Osteocyte (in vitro differentiated cells): ENCODE results near the gene PI4KA. TPM values are rescaled to one million over a fixed set of nuclear protein-coding genes. Genes with fewer than 3 reads are reported as not detected.

Experiments used
- DNase-seq: peaks from one replicate; pipeline ENCODE4 v3.0.0; 2021; ENCODE audit warnings: mixed read lengths; ENCODE audit not compliant: unreplicated experiment; ENCODE audit errors: extremely low spot score
- H3K27ac Mint-ChIP-seq: one replicate; pipeline ENCODE4 v1.8.0; 2021; ENCODE audit warnings: mild to moderate bottlenecking, mixed read lengths; ENCODE audit not compliant: unreplicated experiment
- H3K27me3 Mint-ChIP-seq: one replicate; pipeline ENCODE4 v1.8.0; 2021; ENCODE audit warnings: mixed read lengths; ENCODE audit not compliant: unreplicated experiment
- H3K36me3 Mint-ChIP-seq: one replicate; pipeline ENCODE4 v1.8.0; 2021; ENCODE audit warnings: mixed read lengths; ENCODE audit not compliant: unreplicated experiment
- H3K4me1 Mint-ChIP-seq: one replicate; pipeline ENCODE4 v1.8.0; 2021; ENCODE audit warnings: mixed read lengths; ENCODE audit not compliant: unreplicated experiment
- H3K4me3 Mint-ChIP-seq: one replicate; pipeline ENCODE4 v1.8.0; 2021; ENCODE audit warnings: mild to moderate bottlenecking, moderate library complexity, mixed read lengths; ENCODE audit not compliant: unreplicated experiment
- H3K9me3 Mint-ChIP-seq: one replicate; pipeline ENCODE4 v1.8.0; 2021; ENCODE audit warnings: mixed read lengths; ENCODE audit not compliant: unreplicated experiment
- total RNA-seq: library from RNA; stranded (reverse); gene quantifications from 2 replicates; pipeline ENCODE4 v1.2.1, GENCODE V29; 2021
- TF ChIP-seq, protein P1 (sequence below): fragments of 200-600 bp; sonication (generic); IDR thresholded peaks from 2 replicates; pipeline ENCODE4 v1.5.0; 2021; ENCODE audit warnings: antibody characterized with exemption, mild to moderate bottlenecking, moderate library complexity

PI4KA gene
- total RNA-seq, 1 donor from 2014 or later: 108 TPM

DNA sequence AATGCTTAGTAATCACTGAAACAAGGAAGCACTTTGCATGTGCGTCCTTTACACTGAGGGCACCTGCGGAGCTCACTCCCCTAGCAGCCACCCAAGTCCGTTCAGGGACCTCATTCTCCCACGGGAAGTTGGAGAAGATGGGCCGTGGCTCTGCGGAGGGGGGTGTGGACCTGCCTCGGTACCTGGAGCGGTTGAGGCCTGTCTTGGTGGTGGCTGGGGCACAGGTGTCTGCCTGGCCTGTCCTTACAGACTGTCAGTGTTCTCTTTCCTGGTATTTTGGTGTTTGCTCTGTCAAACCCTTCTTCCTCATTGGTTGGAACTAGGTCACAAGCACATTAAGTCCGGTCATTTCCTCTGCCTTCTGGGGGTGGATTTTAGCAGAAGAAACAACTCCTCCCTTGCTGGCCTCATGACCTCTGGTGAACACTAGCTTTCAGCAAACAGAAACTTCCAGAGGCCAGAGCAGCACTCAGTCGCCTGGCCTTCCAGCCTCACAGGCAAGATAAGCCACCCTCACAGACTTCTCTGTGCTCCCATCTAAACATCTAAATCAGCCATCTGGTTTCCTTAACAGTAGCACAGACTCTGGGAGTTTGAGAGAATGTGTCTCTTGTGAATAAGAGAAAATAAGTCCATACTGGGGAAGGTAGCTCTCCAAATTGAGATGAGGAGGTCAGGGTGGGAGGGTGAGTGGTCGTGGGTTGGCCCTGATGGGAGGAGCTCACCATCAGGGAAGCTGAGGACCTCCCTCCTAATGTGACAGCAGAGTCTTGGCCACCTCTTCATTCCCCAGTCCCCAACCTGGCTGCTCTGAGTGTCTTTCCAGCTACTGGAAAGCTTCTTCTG lies 8.8 kb upstream of the PI4KA start:
- Mint-ChIP-seq H3K27me3 (no peaks in the 10 kb centered on the region), H3K4me1 (peaks cover 5% of the 10 kb centered on the region), H3K9me3 (no peaks in the 10 kb centered on the region), H3K27ac (no peak overlapping the region), H3K4me3 (no peak overlapping the region), H3K36me3 (peaks cover 15% of the 10 kb centered on the region)
- TF ChIP-seq, protein P1, sequence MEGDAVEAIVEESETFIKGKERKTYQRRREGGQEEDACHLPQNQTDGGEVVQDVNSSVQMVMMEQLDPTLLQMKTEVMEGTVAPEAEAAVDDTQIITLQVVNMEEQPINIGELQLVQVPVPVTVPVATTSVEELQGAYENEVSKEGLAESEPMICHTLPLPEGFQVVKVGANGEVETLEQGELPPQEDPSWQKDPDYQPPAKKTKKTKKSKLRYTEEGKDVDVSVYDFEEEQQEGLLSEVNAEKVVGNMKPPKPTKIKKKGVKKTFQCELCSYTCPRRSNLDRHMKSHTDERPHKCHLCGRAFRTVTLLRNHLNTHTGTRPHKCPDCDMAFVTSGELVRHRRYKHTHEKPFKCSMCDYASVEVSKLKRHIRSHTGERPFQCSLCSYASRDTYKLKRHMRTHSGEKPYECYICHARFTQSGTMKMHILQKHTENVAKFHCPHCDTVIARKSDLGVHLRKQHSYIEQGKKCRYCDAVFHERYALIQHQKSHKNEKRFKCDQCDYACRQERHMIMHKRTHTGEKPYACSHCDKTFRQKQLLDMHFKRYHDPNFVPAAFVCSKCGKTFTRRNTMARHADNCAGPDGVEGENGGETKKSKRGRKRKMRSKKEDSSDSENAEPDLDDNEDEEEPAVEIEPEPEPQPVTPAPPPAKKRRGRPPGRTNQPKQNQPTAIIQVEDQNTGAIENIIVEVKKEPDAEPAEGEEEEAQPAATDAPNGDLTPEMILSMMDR: no peak
- no peak for DNase-seq

DNA sequence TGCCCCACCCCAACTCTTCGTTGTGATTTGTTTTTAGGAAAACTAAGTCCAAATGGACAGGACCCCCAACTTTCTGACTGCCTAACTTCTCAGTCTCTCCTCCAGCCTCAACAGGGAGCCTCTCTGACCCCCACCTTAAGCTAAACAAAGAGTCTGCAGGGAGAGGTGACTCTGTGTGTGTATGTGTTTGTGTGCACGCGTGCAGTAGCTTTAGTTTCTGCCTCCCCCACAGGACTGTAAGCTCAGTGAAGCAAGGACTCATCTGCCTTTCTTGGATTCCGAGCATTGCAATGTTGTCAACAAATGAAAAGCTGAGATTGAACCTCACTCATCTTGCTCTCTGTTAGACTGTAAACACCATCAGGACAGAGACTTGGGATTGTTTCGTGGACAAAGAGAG lies 8.1 kb upstream of the PI4KA start:
- TF ChIP-seq, protein P1: no peak
- Mint-ChIP-seq H3K4me1 (peaks cover 9% of the 10 kb centered on the region), H3K27me3 (no peaks in the 10 kb centered on the region), H3K4me3 (no peak overlapping the region), H3K36me3 (peaks cover 19% of the 10 kb centered on the region), H3K27ac (no peak overlapping the region), H3K9me3 (no peaks in the 10 kb centered on the region)
- DNase-seq: no peak

DNA sequence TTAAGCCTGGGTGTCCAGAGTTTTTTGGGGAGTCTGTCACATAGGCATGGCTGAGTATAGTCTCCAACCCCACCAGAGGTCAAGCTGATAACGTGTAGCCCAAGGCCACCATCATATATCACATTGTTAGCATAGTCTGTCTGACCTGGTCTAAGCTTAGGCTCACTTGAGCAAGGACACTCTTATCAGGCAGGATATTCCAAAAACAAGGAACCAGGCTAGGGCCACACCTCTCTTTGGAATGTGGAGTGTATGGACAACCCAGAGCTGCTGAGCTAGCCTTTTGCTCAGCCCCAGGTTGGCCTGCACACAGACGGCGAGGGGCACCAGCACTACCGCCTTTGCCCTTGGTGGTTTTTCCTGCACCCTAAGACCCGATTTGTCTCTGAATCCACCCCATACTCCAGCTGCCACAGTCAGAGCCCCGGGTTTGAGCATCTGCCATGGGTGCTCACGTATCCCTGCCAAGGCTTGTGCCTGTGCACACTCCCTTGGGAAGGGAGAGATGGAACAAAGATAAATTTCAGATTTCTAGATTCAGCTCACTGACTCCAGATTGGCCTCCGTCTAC lies 7.3 kb upstream of the PI4KA start:
- peaks cover 9% of the 10 kb centered on the region for H3K4me1 Mint-ChIP-seq
- H3K27ac Mint-ChIP-seq: no peak overlapping the region
- H3K9me3 Mint-ChIP-seq: no peaks in the 10 kb centered on the region
- no peak overlapping the region for H3K4me3 Mint-ChIP-seq
- H3K27me3 Mint-ChIP-seq: no peaks in the 10 kb centered on the region
- TF ChIP-seq, protein P1: no peak
- peaks cover 17% of the 10 kb centered on the region for H3K36me3 Mint-ChIP-seq
- DNase-seq: no peak

DNA sequence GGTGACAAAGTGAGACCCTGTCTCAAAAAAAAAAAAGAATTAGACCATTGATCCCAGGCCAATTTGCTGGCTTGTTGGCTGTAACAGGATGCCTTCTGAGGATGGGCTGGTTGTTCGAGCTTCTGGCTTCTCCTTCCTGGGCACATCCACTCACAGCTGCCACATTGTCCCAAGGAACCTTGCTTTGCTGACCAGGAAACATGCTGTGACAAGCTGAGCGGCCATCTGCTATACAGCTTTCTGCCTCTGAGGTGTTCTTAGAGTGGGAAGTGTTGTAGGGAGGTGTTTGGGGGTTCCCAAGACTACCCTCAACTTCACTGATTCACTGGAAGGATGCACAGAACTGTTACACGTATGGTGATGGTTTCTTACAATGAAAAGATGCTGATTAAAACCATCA lies 6.7 kb upstream of the PI4KA start:
- no peaks in the 10 kb centered on the region for H3K9me3 Mint-ChIP-seq
- DNase-seq: no peak
- TF ChIP-seq, protein P1: no peak
- H3K4me3 Mint-ChIP-seq: no peak overlapping the region
- H3K27me3 Mint-ChIP-seq: no peaks in the 10 kb centered on the region
- peaks cover 13% of the 10 kb centered on the region for H3K4me1 Mint-ChIP-seq
- H3K36me3 Mint-ChIP-seq: peaks cover 16% of the 10 kb centered on the region
- H3K27ac Mint-ChIP-seq: no peak overlapping the region

DNA sequence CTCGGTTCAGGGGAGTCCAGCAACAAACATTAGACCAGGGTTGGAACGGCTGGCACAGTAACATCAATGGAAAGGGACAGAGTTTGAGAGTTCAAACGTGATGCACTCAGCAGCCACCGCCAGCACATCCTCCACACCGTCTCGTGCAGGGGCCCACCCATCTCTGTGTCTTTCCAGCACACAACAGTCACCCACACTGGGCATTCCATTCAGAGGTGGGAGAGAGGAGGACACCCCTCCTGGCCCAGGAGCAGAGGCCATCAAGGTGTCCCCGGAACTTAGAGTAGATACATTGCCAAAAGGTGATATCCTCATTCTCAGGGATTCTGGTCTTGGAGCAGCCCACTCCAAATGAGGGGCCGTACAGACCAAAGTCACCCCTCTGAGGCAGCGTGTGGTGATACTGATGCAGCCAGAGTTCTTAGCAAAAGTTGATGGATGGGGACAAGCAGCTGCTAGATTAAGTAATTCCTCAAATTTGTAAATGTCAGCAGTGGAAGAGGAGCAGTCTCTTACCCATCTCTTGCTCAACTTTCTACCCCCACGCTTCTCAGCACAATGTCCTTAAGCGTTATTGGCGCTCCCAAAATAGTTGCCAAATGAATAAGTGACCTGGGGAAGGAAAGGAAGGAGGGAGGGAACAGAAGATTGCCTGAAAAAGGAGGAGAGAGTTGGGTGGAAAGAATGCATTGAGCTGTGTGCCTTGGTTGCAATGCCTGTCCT lies 5.7 kb upstream of the PI4KA start:
- peaks cover 16% of the 10 kb centered on the region for H3K36me3 Mint-ChIP-seq
- DNase-seq: no peak
- no peak overlapping the region for H3K4me3 Mint-ChIP-seq
- peaks cover 20% of the 10 kb centered on the region for H3K4me1 Mint-ChIP-seq
- TF ChIP-seq, protein P1: no peak
- H3K27ac Mint-ChIP-seq: no peak overlapping the region
- no peaks in the 10 kb centered on the region for H3K27me3 Mint-ChIP-seq
- no peaks in the 10 kb centered on the region for H3K9me3 Mint-ChIP-seq
